GM12878 (cell line): ENCODE measurements around the gene GRB10. TPM values are rescaled to one million over a fixed set of nuclear protein-coding genes. Genes with fewer than 3 reads are reported as not detected.

Source experiments
- ATAC-seq: fragments of 200-7000 bp; cut with Tn5 transposase; 3 replicates; pipeline ENCODE4 v1.9.1; 2020; ENCODE audit warnings: mild to moderate bottlenecking, moderate library complexity
- BruUV-seq: library from RNA; stranded (reverse); fragments of 400-500 nt; replicated peaks from 2 replicates; lab custom pipeline; 2021; lab: Mats Ljungman, UMichigan
- CTCF ChIA-PET: fragments of 300-600 bp; sonication (Branson Sonifier 250); formaldehyde crosslinking; extraction: SDS; loops from one replicate; lab custom pipeline; 2021; ENCODE audit warnings: inconsistent platforms; lab: Yijun Ruan, JAX
- POLR2A ChIA-PET: fragments of 350-600 bp; formaldehyde crosslinking; extraction: SDS; loops from one replicate; lab custom pipeline; 2021; ENCODE audit warnings: inconsistent platforms; lab: Charles Lee
- RAD21 ChIA-PET: fragments of 300-600 bp; sonication (Branson Sonifier 250); formaldehyde crosslinking; loops from one replicate; lab custom pipeline; 2023; ENCODE audit warnings: antibody characterized with exemption; ENCODE audit not compliant: unreplicated experiment; lab: Charles Lee
- SMC1A ChIA-PET: fragments of 300-600 bp; sonication (Branson Sonifier 250); formaldehyde crosslinking; loops from one replicate; lab custom pipeline; 2023; ENCODE audit not compliant: unreplicated experiment, uncharacterized antibody; lab: Charles Lee
- DNase-seq: peaks from one replicate; pipeline ENCODE4 v3.0.0-alpha.2; 2011; ENCODE audit warnings: low read depth, low spot score
- FAIRE-seq: peaks from 3 replicates; lab custom pipeline; 2011; peaks lifted over from hg19 to GRCh38; lab: Jason Lieb, UNC
- H2AFZ ChIP-seq: 2 replicates; pipeline ENCODE4 v1.6.0; 2011; ENCODE audit warnings: low read depth, low read length, control low read depth; ENCODE audit not compliant: control insufficient read depth
- H3K27ac ChIP-seq: 2 replicates; pipeline ENCODE4 v1.5.1; 2011; ENCODE audit warnings: control low read depth; ENCODE audit not compliant: control insufficient read depth, insufficient read depth
- H3K27me3 ChIP-seq, 2 experiments: replicated peaks in 1 of 2; 2 replicates each; pipeline versions ENCODE4 v1.6.0 to v1.6.1; 2011; ENCODE audit warnings: low read length in 1 of 2; ENCODE audit not compliant: control insufficient read depth in 2 of 2, insufficient read depth in 2 of 2
- H3K36me3 ChIP-seq, 2 experiments: 2 replicates each; pipeline ENCODE4 v1.5.1; 2011; ENCODE audit warnings: low read length in 1 of 2; ENCODE audit not compliant: control insufficient read depth in 2 of 2, insufficient read depth in 2 of 2
- H3K4me1 ChIP-seq: 2 replicates; pipeline ENCODE4 v1.6.1; 2011; ENCODE audit warnings: mild to moderate bottlenecking, low read length, moderate library complexity, mixed read lengths; ENCODE audit not compliant: control insufficient read depth, insufficient read depth
- H3K4me2 ChIP-seq: 2 replicates; pipeline ENCODE4 v1.6.0; 2011; ENCODE audit warnings: control low read depth; ENCODE audit not compliant: control insufficient read depth, insufficient read depth
- H3K4me3 ChIP-seq: fragments of 200-600 bp; sonication (generic); 2 replicates; pipeline ENCODE4 v1.5.1; 2016
- H3K79me2 ChIP-seq: 2 replicates; pipeline ENCODE4 v1.6.0; 2011; ENCODE audit warnings: low read length; ENCODE audit not compliant: control insufficient read depth, insufficient read depth
- H3K9ac ChIP-seq: 2 replicates; pipeline ENCODE4 v1.8.0; 2011; ENCODE audit warnings: low read length, control low read depth, mixed read lengths; ENCODE audit not compliant: control insufficient read depth, insufficient read depth
- H3K9me3 ChIP-seq: replicated peaks from 3 replicates; pipeline ENCODE4 v1.5.1; 2011; ENCODE audit warnings: mild to moderate bottlenecking, low read length; ENCODE audit not compliant: control insufficient read depth, insufficient read depth
- H4K20me1 ChIP-seq: 2 replicates; pipeline ENCODE4 v1.6.0; 2011; ENCODE audit not compliant: control insufficient read depth, insufficient read depth
- IKZF2 ChIP-seq, 2 experiments: fragments of 450-650 bp; IDR thresholded peaks; 2 replicates each; pipeline ENCODE4 v1.6.1; 2017; ENCODE audit warnings: mild to moderate bottlenecking in 2 of 2, moderate library complexity in 2 of 2
- JUNB ChIP-seq: IDR thresholded peaks from 2 replicates; pipeline ENCODE4 v1.6.1; 2016; ENCODE audit warnings: antibody characterized with exemption, mild to moderate bottlenecking
- MEF2B ChIP-seq: fragments of 450-650 bp; IDR thresholded peaks from 2 replicates; pipeline ENCODE4 v1.6.1; 2018; ENCODE audit warnings: mild to moderate bottlenecking, moderate library complexity; ENCODE audit not compliant: partially characterized antibody, poor library complexity, severe bottlenecking
- MTA3 ChIP-seq: IDR thresholded peaks from 2 replicates; pipeline ENCODE4 v1.6.1; 2012; ENCODE audit warnings: low read length, inconsistent platforms, borderline replicate concordance
- SIX5 ChIP-seq: IDR thresholded peaks from 2 replicates; pipeline ENCODE4 v1.6.1; 2011; ENCODE audit warnings: mild to moderate bottlenecking, low read depth, low read length, moderate library complexity; ENCODE audit not compliant: severe bottlenecking
- YBX1 ChIP-seq: fragments of 450-650 bp; IDR thresholded peaks from 2 replicates; pipeline ENCODE4 v1.6.1; 2016; ENCODE audit warnings: antibody characterized with exemption
- ZNF217 ChIP-seq: fragments of 450-650 bp; IDR thresholded peaks from 2 replicates; pipeline ENCODE4 v1.6.1; 2017; ENCODE audit warnings: antibody characterized with exemption, mild to moderate bottlenecking
- WGBS: methylation state at CpG from one replicate; pipeline ENCODE4 v1.1.6; 2016; ENCODE audit warnings: low lambda C conversion rate; ENCODE audit not compliant: insufficient replicate concordance, insufficient coverage; ENCODE audit errors: missing lambda C conversion rate; 5-methylcytosine and 5-hydroxymethylcytosine counted together
- in situ Hi-C: fragments of 300-500 bp; cut with MboI; formaldehyde crosslinking; loops from 9 replicates; pipeline ENCODE4 v1.14.3; 2018; ENCODE audit warnings: mixed read lengths
- intact Hi-C: fragments of 100-400 bp; cut with micrococcal nuclease; formaldehyde crosslinking; loops from one replicate; pipeline ENCODE4 v1.14.2; 2022; ENCODE audit not compliant: unreplicated experiment
- polyA plus RNA-seq, 11 experiments: library from polyadenylated mRNA; depleted of rRNA in 4 of 11; unstranded in 6 of 11; stranded (reverse) in 5 of 11; fragments of >200 nt; fragmentation: Nextera tagmentation in 4 of 11; fragmentation: Illumina TruSeq in 1 of 11; extraction: Ambion mirVana in 4 of 11; extraction: Trizol in 1 of 11; gene quantifications; 1 replicate in 1 of 11; 2 replicates in 10 of 11; pipeline versions ENCODE4 v1.2.1 to v1.2.3, GENCODE V29; 2011 to 2016; ENCODE audit warnings: inconsistent platforms in 2 of 11, missing spikeins in 2 of 11, low read depth in 1 of 11
- total RNA-seq, 4 experiments: library from RNA; depleted of rRNA in 3 of 4; stranded (reverse); fragments of >200 nt in 3 of 4; fragmentation: Illumina TruSeq in 1 of 4; extraction: Trizol in 1 of 4; gene quantifications; 2 replicates each; pipeline versions ENCODE4 v1.2.1 to v1.2.3, GENCODE V29; 2013 to 2021
- TF ChIP-seq, protein P1 (sequence below): IDR thresholded peaks from 2 replicates; pipeline ENCODE4 v1.6.1; 2011; ENCODE audit warnings: mild to moderate bottlenecking, low read depth, low read length, moderate library complexity; ENCODE audit not compliant: insufficient replicate concordance
- TF ChIP-seq, protein P2 (sequence below): fragments of 450-650 bp; IDR thresholded peaks from 2 replicates; pipeline ENCODE4 v1.6.1; 2018; ENCODE audit warnings: mild to moderate bottlenecking, low read depth, moderate library complexity; ENCODE audit not compliant: partially characterized antibody
- TF ChIP-seq, protein P3 (sequence below): fragments of 450-650 bp; formaldehyde crosslinking; IDR thresholded peaks from 2 replicates; pipeline ENCODE4 v1.4.0; 2022; ENCODE audit warnings: mild to moderate bottlenecking, moderate library complexity

GRB10 gene
- total and polyA plus RNA-seq, 10 of the 15 experiments (the other 5 are each of a cell fraction or from before 2014, with no cell fraction given) = 0.04 to 0.33 TPM; not detected in 8

DNA sequence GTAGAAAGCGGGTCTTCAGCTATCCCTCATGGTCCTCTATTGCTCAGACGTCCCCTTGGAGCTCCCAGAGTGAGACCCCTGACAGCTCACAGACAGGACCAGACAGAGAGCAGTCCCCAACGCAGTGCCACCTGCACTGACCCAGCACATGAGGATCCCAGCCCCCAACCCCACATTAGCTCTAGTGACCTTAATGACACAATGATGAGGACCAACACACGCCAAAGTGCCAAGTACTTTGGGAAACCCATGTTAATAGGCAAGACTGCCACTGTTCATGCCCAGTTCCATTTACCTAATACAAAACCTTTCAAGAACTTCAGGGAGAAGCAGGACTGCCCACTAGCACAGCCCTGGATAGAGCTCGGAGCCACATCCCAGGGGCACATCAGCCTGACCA, 5.7 kb upstream of the GRB10 start:
- H3K9ac ChIP-seq = no peak overlapping the region
- ChIA-PET POLR2A (no interaction called here), RAD21 (no interaction called here), SMC1A (no interaction called here), CTCF (no interaction called here)
- no peak for DNase-seq
- no peak overlapping the region for H2AFZ ChIP-seq
- no peaks in the 10 kb centered on the region for H3K36me3 ChIP-seq
- intact Hi-C loops (no loop called here), in situ Hi-C loops (no loop called here)
- 13% methylated on average over 5 of the region's 5 CpGs for WGBS
- no peak overlapping the region for H3K27ac ChIP-seq
- no peaks in the 10 kb centered on the region for H3K4me1 ChIP-seq
- no peaks in the 10 kb centered on the region for H4K20me1 ChIP-seq
- no peaks in the 10 kb centered on the region; the same call in 2 of the 3 replicates for H3K9me3 ChIP-seq
- TF ChIP-seq, protein P1, sequence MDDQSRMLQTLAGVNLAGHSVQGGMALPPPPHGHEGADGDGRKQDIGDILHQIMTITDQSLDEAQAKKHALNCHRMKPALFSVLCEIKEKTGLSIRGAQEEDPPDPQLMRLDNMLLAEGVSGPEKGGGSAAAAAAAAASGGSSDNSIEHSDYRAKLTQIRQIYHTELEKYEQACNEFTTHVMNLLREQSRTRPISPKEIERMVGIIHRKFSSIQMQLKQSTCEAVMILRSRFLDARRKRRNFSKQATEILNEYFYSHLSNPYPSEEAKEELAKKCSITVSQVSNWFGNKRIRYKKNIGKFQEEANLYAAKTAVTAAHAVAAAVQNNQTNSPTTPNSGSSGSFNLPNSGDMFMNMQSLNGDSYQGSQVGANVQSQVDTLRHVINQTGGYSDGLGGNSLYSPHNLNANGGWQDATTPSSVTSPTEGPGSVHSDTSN = no peak
- no peak for TF ChIP-seq MEF2B
- FAIRE-seq = no peak
- no peak for ATAC-seq
- peaks cover 3 to 7% of the 10 kb centered on the region in 2 experiments for H3K27me3 ChIP-seq
- no peak overlapping the region for H3K4me2 ChIP-seq
- no TSS peak for BruUV-seq
- no peak overlapping the region for H3K4me3 ChIP-seq
- no peaks in the 10 kb centered on the region for H3K79me2 ChIP-seq

DNA sequence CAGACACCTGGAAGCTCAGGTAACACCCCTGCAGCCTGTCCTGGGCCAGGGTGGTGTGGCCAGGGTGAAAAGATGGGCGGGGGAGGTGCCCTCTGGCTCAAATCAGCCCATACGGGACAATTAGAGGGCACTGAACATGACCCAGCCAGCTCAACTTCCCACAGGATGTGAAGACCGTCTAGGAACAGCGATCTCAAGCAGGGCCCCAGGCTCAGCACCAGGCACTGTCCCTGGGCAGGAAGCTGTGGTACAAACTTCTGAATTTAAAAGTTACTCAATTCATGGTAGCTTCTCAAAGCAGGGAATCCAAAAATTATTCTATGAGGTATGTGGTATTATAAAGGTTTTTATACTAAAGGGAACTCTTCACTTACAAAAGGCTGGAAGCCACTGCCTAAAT, 5.1 kb upstream of the GRB10 start:
- no peaks in the 10 kb centered on the region; the same call in 2 of the 3 replicates for H3K9me3 ChIP-seq
- ChIA-PET SMC1A (no interaction called here), CTCF (interaction anchor here (0.7 kb wide), 1 partner anchor 51 kb away, joined by 4 read pairs; no protein-coding TSS in a partner anchor), RAD21 (no interaction called here), POLR2A (no interaction called here)
- no peak overlapping the region for H3K4me2 ChIP-seq
- no peak overlapping the region for H3K4me3 ChIP-seq
- H3K27ac ChIP-seq = no peak overlapping the region
- no peaks in the 10 kb centered on the region for H4K20me1 ChIP-seq
- FAIRE-seq (no peak), ATAC-seq (no peak), DNase-seq (no peak)
- intact Hi-C loops (no loop called here), in situ Hi-C loops (no loop called here)
- no peaks in the 10 kb centered on the region for H3K4me1 ChIP-seq
- H3K9ac ChIP-seq = no peak overlapping the region
- no peaks in the 10 kb centered on the region for H3K79me2 ChIP-seq
- WGBS = 16% methylated on average over 4 of the region's 4 CpGs
- H3K27me3 ChIP-seq = peaks cover 3 to 7% of the 10 kb centered on the region in 2 experiments
- no peaks in the 10 kb centered on the region for H3K36me3 ChIP-seq
- no TSS peak for BruUV-seq
- H2AFZ ChIP-seq = no peak overlapping the region
- TF ChIP-seq, protein P2, sequence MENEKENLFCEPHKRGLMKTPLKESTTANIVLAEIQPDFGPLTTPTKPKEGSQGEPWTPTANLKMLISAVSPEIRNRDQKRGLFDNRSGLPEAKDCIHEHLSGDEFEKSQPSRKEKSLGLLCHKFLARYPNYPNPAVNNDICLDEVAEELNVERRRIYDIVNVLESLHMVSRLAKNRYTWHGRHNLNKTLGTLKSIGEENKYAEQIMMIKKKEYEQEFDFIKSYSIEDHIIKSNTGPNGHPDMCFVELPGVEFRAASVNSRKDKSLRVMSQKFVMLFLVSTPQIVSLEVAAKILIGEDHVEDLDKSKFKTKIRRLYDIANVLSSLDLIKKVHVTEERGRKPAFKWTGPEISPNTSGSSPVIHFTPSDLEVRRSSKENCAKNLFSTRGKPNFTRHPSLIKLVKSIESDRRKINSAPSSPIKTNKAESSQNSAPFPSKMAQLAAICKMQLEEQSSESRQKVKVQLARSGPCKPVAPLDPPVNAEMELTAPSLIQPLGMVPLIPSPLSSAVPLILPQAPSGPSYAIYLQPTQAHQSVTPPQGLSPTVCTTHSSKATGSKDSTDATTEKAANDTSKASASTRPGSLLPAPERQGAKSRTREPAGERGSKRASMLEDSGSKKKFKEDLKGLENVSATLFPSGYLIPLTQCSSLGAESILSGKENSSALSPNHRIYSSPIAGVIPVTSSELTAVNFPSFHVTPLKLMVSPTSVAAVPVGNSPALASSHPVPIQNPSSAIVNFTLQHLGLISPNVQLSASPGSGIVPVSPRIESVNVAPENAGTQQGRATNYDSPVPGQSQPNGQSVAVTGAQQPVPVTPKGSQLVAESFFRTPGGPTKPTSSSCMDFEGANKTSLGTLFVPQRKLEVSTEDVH = no peak
- no peak for TF ChIP-seq SIX5
- TF ChIP-seq IKZF2 (IDR thresholded peaks at IDR 0.05) = no peak
- no peak for TF ChIP-seq MTA3
- no peak for TF ChIP-seq ZNF217
- no peak for TF ChIP-seq MEF2B
- no peak for TF ChIP-seq JUNB
- TF ChIP-seq, protein P3, sequence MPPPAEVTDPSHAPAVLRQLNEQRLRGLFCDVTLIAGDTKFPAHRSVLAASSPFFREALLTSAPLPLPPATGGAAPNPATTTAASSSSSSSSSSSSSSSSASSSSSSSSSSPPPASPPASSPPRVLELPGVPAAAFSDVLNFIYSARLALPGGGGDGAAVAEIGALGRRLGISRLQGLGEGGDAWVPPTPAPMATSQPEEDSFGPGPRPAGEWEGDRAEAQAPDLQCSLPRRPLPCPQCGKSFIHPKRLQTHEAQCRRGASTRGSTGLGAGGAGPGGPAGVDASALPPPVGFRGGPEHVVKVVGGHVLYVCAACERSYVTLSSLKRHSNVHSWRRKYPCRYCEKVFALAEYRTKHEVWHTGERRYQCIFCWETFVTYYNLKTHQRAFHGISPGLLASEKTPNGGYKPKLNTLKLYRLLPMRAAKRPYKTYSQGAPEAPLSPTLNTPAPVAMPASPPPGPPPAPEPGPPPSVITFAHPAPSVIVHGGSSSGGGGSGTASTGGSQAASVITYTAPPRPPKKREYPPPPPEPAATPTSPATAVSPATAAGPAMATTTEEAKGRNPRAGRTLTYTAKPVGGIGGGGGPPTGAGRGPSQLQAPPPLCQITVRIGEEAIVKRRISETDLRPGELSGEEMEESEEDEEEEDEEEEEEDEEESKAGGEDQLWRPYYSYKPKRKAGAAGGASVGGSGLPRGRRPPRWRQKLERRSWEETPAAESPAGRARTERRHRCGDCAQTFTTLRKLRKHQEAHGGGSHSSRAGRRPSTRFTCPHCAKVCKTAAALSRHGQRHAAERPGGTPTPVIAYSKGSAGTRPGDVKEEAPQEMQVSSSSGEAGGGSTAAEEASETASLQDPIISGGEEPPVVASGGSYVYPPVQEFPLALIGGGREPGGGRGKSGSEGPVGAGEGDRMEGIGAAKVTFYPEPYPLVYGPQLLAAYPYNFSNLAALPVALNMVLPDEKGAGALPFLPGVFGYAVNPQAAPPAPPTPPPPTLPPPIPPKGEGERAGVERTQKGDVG (CRISPR knock-in tag) = no peak
- no peak for TF ChIP-seq YBX1
